CD14-positive monocyte (primary cell): ENCODE data around the gene CCDC13. TPM values are rescaled to one million over a fixed set of nuclear protein-coding genes. Genes with fewer than 3 reads are reported as not detected.

Experiments
- DNase-seq, 3 donors: peaks; one replicate each; pipeline ENCODE4 v3.0.0-alpha.2; 2011 to 2022
- H2AFZ ChIP-seq: 2 replicates; pipeline ENCODE4 v1.6.0; 2012; ENCODE audit warnings: mild to moderate bottlenecking, low read depth, low read length, inconsistent platforms; ENCODE audit not compliant: insufficient read depth, poor library complexity, severe bottlenecking
- H3K27ac ChIP-seq, 2 donors: 1 replicate in 1 of 2; 2 replicates in 1 of 2; pipeline ENCODE4 v1.5.1; 2012 to 2013; ENCODE audit warnings: low read length in 2 of 2, control low read depth in 1 of 2, inconsistent platforms in 1 of 2, low read depth in 1 of 2, mild to moderate bottlenecking in 1 of 2
- H3K27me3 ChIP-seq, 2 donors: one replicate each; pipeline versions ENCODE4 v1.6.0 to v1.6.1; 2011 to 2013; ENCODE audit warnings: low read length in 2 of 2; ENCODE audit not compliant: control insufficient read depth in 2 of 2, insufficient read depth in 2 of 2
- H3K36me3 ChIP-seq, 2 donors: replicated peaks in 1 of 2; 1 replicate in 1 of 2; 2 replicates in 1 of 2; pipeline versions ENCODE4 v1.5.1 to v1.6.1; 2012 to 2013; ENCODE audit warnings: low read length in 2 of 2, control low read depth in 1 of 2, inconsistent platforms in 1 of 2, mild to moderate bottlenecking in 1 of 2; ENCODE audit not compliant: insufficient read depth in 2 of 2, control insufficient read depth in 1 of 2
- H3K4me1 ChIP-seq, 2 donors: 1 replicate in 1 of 2; 2 replicates in 1 of 2; pipeline versions ENCODE4 v1.5.1 to v1.6.1; 2012 to 2013; ENCODE audit warnings: low read length in 2 of 2, control low read depth in 1 of 2, inconsistent platforms in 1 of 2, mild to moderate bottlenecking in 1 of 2, moderate library complexity in 1 of 2; ENCODE audit not compliant: insufficient read depth in 2 of 2, control insufficient read depth in 1 of 2
- H3K4me2 ChIP-seq: replicated peaks from 2 replicates; pipeline ENCODE3; 2012; ENCODE audit warnings: low read length, moderate library complexity, mild to moderate bottlenecking; ENCODE audit not compliant: poor library complexity, severe bottlenecking; ENCODE audit errors: extremely low read depth
- H3K4me3 ChIP-seq, 3 experiments: fragments of 200-600 bp in 1 of 3; sonication (generic) in 1 of 3; replicated peaks in 1 of 3; 1 replicate in 2 of 3; 2 replicates in 1 of 3; pipeline ENCODE4 v1.5.1; 2011 to 2013; ENCODE audit warnings: low read length in 3 of 3, mild to moderate bottlenecking in 3 of 3, control low read depth in 2 of 3, low read depth in 2 of 3, inconsistent platforms in 1 of 3, moderate library complexity in 1 of 3
- H3K79me2 ChIP-seq: 2 replicates; pipeline ENCODE4 v1.6.0; 2012; ENCODE audit warnings: mild to moderate bottlenecking, control low read depth, inconsistent platforms, low read length, moderate library complexity; ENCODE audit not compliant: insufficient read depth
- H3K9ac ChIP-seq: 2 replicates; pipeline ENCODE4 v1.6.0; 2017; ENCODE audit warnings: low read length, mild to moderate bottlenecking; ENCODE audit not compliant: insufficient read depth, poor library complexity, severe bottlenecking
- H3K9me3 ChIP-seq, 2 donors: replicated peaks in 1 of 2; 1 replicate in 1 of 2; 2 replicates in 1 of 2; pipeline versions ENCODE4 v1.5.1 to v1.6.1; 2012 to 2013; ENCODE audit warnings: low read length in 2 of 2, control low read depth in 1 of 2; ENCODE audit not compliant: control insufficient read depth in 1 of 2, insufficient read depth in 1 of 2
- H4K20me1 ChIP-seq: 2 replicates; pipeline ENCODE4 v1.6.0; 2012; ENCODE audit warnings: mild to moderate bottlenecking, low read length, control low read depth, moderate library complexity; ENCODE audit not compliant: insufficient read depth
- H3K27ac Mint-ChIP-seq, 7 donors: one replicate each; pipeline ENCODE4 v1.8.0; 2020; ENCODE audit warnings: mild to moderate bottlenecking in 7 of 7, mixed read lengths in 7 of 7, moderate library complexity in 6 of 7, inconsistent platforms in 2 of 7
- H3K27me3 Mint-ChIP-seq, 3 donors: one replicate each; pipeline ENCODE4 v1.8.0; 2021 to 2022; ENCODE audit warnings: low read depth in 3 of 3, mild to moderate bottlenecking in 3 of 3, mixed read lengths in 3 of 3, moderate library complexity in 3 of 3, inconsistent platforms in 1 of 3
- H3K36me3 Mint-ChIP-seq, 2 donors: one replicate each; pipeline ENCODE4 v1.8.0; 2020; ENCODE audit warnings: mixed read lengths in 2 of 2, inconsistent platforms in 1 of 2, mild to moderate bottlenecking in 1 of 2
- H3K4me1 Mint-ChIP-seq: one replicate; pipeline ENCODE4 v1.8.0; 2020; ENCODE audit warnings: mild to moderate bottlenecking, mixed read lengths
- H3K4me3 Mint-ChIP-seq, 2 donors: one replicate each; pipeline ENCODE4 v1.8.0; 2020; ENCODE audit warnings: mild to moderate bottlenecking in 2 of 2, mixed read lengths in 2 of 2, moderate library complexity in 1 of 2
- H3K9me3 Mint-ChIP-seq, 7 donors: one replicate each; pipeline ENCODE4 v1.8.0; 2020 to 2022; ENCODE audit warnings: mixed read lengths in 7 of 7, mild to moderate bottlenecking in 6 of 7, moderate library complexity in 6 of 7, inconsistent platforms in 2 of 7
- WGBS: methylation state at CpG from one replicate; pipeline ENCODE4 v1.1.5; 2013; ENCODE audit warnings: missing lambda C conversion rate; ENCODE audit not compliant: insufficient coverage; 5-methylcytosine and 5-hydroxymethylcytosine counted together
- intact Hi-C, 2 donors: fragments of 100-400 bp; cut with micrococcal nuclease; formaldehyde crosslinking; loops; one replicate each; pipeline versions ENCODE4 v1.15.0 to v1.15.1; 2023
- polyA plus RNA-seq, 3 donors: library from polyadenylated mRNA; depleted of rRNA in 1 of 3; unstranded in 2 of 3; stranded (reverse) in 1 of 3; fragments of 300-500 nt in 2 of 3; fragments of >200 nt in 1 of 3; fragmentation: Illumina TruSeq in 2 of 3; gene quantifications; 1 replicate in 2 of 3; 2 replicates in 1 of 3; pipeline ENCODE4 v1.2.3, GENCODE V29; 2012 to 2021
- TF ChIP-seq, protein P1 (sequence below): fragments of 200-600 bp; IDR thresholded peaks from one replicate; pipeline ENCODE4 v1.8.0; 2022; ENCODE audit warnings: antibody characterized with exemption, mild to moderate bottlenecking

CCDC13 gene
- polyA plus RNA-seq, 3 donors = 0.97 to 2.4 (median 1.8) TPM

DNA sequence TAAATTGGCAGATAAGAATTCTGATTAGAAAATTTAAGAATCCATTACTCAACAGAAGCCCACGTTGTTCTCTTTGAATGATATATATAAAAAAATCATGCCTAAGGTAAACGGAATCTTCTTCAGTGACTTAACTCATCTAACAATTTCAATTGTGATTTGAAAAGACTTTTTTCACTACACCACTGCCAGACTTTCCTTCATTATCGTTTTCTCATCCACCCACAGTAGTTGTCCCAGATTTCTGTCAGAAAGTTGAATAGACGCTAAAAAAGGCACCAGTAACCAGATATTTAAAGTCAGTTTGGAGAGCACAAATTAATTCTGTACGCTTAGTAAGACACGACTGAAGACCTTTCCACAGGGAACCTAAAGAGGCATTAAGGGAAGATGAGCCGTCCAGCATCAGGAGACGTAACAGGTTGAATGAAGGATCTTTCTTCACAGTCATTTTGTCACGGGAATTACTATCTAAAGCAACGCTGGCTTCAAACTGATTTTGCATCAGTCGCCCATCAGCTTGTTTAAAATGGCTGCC lies 29.9 kb upstream of the CCDC13 start:
- intact Hi-C loops = loop anchor here in 1 of 2 donors (10.0 kb wide), 1 partner anchor 198 kb away; the partner anchor contains the start of gene NKTR
- Histone ChIP-seq H3K4me1 (peaks cover 25 to 39% of the 10 kb centered on the region in 2 donors), H4K20me1 (peaks cover 24% of the 10 kb centered on the region), H3K36me3 (no peaks in the 10 kb centered on the region), H3K4me3 (peak overlapping the region in 2 of 3 experiments; percentile 58 to 80), H3K27me3 (peaks cover 2 to 18% of the 10 kb centered on the region in 2 donors), H3K9me3 (no peaks in the 10 kb centered on the region), H3K79me2 (peaks cover 48% of the 10 kb centered on the region), H3K27ac (no peak overlapping the region), H2AFZ (peak overlapping the region; percentile 97), H3K9ac (peak overlapping the region; percentile 75), H3K4me2 (peak overlapping the region; percentile 91)
- TF ChIP-seq, protein P1, sequence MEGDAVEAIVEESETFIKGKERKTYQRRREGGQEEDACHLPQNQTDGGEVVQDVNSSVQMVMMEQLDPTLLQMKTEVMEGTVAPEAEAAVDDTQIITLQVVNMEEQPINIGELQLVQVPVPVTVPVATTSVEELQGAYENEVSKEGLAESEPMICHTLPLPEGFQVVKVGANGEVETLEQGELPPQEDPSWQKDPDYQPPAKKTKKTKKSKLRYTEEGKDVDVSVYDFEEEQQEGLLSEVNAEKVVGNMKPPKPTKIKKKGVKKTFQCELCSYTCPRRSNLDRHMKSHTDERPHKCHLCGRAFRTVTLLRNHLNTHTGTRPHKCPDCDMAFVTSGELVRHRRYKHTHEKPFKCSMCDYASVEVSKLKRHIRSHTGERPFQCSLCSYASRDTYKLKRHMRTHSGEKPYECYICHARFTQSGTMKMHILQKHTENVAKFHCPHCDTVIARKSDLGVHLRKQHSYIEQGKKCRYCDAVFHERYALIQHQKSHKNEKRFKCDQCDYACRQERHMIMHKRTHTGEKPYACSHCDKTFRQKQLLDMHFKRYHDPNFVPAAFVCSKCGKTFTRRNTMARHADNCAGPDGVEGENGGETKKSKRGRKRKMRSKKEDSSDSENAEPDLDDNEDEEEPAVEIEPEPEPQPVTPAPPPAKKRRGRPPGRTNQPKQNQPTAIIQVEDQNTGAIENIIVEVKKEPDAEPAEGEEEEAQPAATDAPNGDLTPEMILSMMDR = no peak
- peaks cover 46% of the 10 kb centered on the region for H3K4me1 Mint-ChIP-seq
- no peak for DNase-seq
- peak overlapping the region; percentile 98 to 99 for H3K4me3 Mint-ChIP-seq
- WGBS = 86% methylated on average over 8 of the region's 11 CpGs
- H3K27me3 Mint-ChIP-seq = peaks cover 14 to 32% (median 17%) of the 10 kb centered on the region in 3 donors
- peaks cover 0 to 3% (median 0%) of the 10 kb centered on the region in 7 donors for H3K9me3 Mint-ChIP-seq
- H3K27ac Mint-ChIP-seq = peak overlapping the region in 1 of 7 donors; percentile 1
- H3K36me3 Mint-ChIP-seq = peaks cover 5% of the 10 kb centered on the region in 2 donors

GRCh38 chr3:42801784-42802183 lies 28.7 kb upstream of the CCDC13 start:
- Mint-ChIP-seq H3K9me3 (peaks cover 0 to 3% (median under 1%) of the 10 kb centered on the region in 7 donors), H3K4me1 (peaks cover 46% of the 10 kb centered on the region), H3K36me3 (peaks cover 5% of the 10 kb centered on the region in 2 donors), H3K27me3 (peaks cover 11 to 21% (median 17%) of the 10 kb centered on the region in 3 donors), H3K27ac (no peak overlapping the region), H3K4me3 (no peak overlapping the region)
- H3K9me3 ChIP-seq = no peaks in the 10 kb centered on the region
- peaks cover 48% of the 10 kb centered on the region for H3K79me2 ChIP-seq
- H4K20me1 ChIP-seq = peaks cover 24% of the 10 kb centered on the region
- no peak for DNase-seq
- TF ChIP-seq, protein P1 = no peak
- no peaks in the 10 kb centered on the region for H3K36me3 ChIP-seq
- H3K27ac ChIP-seq = no peak overlapping the region
- H3K4me2 ChIP-seq = no peak overlapping the region
- H3K4me1 ChIP-seq = peaks cover 25 to 39% of the 10 kb centered on the region in 2 donors
- H3K27me3 ChIP-seq = peaks cover 0 to 14% of the 10 kb centered on the region in 2 donors
- intact Hi-C loops = loop anchor here in 1 of 2 donors (10.0 kb wide), 1 partner anchor 197 kb away; the partner anchor contains the start of gene NKTR
- H3K4me3 ChIP-seq = no peak overlapping the region
- WGBS = 100% methylated on average over 1 of the region's 4 CpGs
- no peak overlapping the region for H2AFZ ChIP-seq
- H3K9ac ChIP-seq = no peak overlapping the region
